Middle frontal gyrus (tissue), 1 donor: Measurements from ENCODE around the gene FKTN.

ENCODE experiments used
- DNase-seq: peaks from one replicate; pipeline ENCODE4 v3.0.0-alpha.2; 2015; ENCODE audit warnings: low spot score; ENCODE audit errors: extremely low spot score

The FKTN gene

GRCh38 chr9:105678163-105678562 lies 120.2 kb downstream of the FKTN start:
- DNase-seq: no peak

DNA sequence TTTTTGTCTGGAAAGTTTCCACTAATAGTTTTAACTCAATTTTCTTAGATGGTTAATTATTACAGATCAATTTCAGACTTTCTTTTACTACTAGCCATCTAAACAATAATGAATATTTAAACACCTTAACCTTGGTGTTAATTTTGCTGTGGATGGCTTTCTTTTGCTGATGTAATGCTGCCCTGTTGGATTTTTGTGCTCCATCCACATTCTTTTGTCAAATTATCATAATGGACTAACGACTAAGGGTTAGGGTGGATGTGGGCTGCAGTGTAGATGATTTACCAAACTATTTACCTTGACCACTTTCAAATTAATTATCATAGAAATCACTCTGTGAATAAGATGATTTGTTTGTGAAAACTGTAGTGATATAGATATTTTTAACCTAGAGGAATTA lies 120.8 kb downstream of the FKTN start:
- no peak for DNase-seq

DNA sequence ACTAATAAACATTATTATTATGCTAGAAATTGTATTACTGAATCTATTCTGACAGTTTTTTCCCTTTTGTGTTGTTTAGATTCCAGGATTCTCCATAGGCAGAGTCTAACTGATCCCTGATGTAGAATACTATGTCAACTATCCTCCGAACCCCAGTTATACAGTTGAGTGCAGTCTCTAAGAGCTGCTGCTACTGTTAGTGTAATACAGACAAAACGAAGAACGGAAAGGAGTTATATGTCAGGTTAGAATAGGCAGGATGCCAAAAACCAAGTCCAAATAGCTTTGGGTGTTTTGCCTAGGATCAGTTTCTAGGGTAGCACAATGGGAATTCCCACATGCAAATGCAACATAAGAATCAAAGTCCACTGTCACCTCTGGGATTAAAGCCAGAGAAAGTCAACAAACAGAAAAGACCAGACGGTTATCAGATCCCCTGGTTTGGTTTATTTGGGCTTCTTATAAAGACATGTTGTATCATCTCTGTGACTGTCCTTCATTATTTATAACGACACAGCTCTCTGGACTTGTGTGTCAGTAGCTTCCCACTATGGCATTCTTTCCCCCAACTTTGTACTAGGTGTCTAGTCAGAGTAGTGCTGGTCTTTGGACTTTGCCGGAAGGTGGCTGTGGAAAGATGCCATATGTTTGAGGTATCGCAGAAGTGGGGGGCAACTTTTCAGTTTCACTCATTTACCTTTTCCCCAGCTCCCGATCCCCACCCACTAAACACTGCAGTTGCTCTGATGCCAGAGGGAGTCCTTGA lies 121.5 kb downstream of the FKTN start:
- DNase-seq: no peak

- DNase-seq: no peak
Observed at GRCh38 chr9:105681313-105681712, 123.4 kb downstream of the FKTN start.

GRCh38 chr9:105681724-105682123 lies 123.8 kb downstream of the FKTN start:
- no peak for DNase-seq

GRCh38 chr9:105683688-105684275 lies 125.9 kb downstream of the FKTN start:
- DNase-seq: no peak

DNA sequence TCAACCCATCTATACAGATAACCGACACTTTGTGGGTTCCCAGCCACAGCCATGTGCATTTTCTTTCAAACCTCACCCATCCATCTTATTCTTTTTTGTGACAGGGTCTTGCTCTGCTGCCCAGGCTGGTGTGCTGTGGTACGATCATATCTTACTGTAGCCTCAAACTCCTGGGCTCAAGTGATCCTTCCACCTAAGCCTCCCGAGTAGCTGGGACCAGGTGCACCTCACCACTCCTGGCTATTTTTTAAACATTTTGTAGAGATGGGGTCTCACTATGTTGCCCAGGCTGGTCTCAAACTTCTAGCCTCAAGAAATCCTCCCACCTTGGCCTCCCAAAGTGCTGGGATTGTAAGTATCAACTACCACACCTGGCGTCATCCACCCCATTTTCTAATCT lies 129.0 kb downstream of the FKTN start:
- no peak for DNase-seq
